GM19328 (cell line): ENCODE measurements around the gene SIGLEC1.

Experiments used
- ATAC-seq: cut with Tn5 transposase; IDR thresholded peaks from one replicate; pipeline ENCODE4 v1.9.1; 2021; ENCODE audit warnings: mild to moderate bottlenecking, moderate library complexity; ENCODE audit not compliant: unreplicated experiment

SIGLEC1 gene

DNA sequence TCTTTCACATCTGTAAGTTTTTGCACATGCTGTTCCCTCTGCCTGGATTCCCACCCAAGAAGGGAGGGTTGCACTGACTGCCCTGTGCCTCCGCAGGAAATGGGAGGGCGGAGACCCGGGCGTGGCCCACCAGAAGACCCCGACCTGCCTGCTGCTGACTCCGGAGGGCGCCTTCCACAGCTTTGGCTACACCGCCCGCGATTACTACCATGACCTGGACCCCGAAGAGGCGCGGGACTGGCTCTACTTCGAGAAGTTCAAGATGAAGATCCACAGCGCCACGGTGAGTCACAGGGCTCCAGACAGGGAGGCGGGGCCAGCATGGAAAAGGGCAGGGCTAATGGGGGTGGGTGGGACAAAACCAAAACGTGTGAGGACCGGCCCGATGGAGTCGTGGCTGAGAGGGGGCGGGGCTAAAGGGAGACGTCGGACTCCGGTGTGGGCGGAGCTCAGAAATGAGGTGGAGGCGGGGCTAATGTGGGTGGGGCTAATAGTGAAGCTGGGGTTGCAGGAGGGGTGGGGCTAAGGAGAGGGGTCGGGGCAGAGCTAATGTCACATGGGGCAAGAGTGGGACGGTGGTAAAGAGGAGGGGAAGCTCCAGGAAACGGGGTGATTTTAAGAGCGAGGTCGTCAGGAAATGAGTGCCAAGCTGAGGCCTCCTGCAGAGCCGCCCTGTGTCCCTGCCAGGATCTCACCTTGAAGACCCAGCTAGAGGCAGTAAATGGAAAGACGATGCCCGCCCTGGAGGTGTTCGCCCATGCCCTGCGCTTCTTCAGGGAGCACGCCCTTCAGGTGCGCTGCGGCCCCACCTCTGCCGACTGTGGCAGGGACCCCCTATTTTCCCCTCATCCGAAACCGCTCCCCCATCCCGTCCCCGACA lies 32.6 kb upstream of the SIGLEC1 start:
- ATAC-seq = no peak

DNA sequence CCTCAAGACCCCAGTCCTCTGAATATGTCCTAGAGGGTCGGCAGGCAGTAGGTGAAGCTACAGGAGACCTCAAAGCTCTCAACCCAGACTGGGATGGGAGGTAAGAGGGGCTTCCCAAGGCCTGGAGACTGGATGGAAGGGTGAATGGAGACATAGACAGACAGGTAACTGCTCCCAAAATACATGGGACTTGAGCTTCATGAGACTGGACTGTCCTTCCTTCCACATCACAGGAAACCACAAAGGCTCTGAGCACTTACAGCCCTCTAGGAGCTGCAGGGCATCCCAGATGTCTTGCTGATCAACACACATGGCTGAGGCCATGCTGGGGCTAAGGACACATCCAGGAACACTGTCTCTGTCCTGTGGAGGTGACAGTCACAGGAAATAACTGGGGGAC lies 31.6 kb upstream of the SIGLEC1 start:
- ATAC-seq = no peak

DNA sequence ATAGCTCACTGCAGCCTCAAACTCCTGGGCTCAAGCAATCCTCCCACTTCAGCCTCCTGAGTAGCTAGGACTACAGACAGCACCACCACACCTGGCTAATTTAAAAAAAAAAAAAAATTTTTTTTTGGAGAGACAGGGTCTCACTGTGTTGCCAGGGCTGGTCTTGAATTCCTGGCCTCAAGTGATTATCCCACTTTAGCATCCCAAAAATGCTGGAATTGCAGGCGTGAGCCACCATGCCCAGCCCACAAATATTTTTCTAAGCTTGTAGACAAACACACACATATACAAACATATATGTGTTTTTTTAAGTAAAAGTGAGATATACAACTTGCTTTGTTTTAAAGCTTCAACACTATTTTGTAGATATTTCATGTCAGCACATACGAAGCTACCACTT lies 30.9 kb upstream of the SIGLEC1 start:
- no peak for ATAC-seq

DNA sequence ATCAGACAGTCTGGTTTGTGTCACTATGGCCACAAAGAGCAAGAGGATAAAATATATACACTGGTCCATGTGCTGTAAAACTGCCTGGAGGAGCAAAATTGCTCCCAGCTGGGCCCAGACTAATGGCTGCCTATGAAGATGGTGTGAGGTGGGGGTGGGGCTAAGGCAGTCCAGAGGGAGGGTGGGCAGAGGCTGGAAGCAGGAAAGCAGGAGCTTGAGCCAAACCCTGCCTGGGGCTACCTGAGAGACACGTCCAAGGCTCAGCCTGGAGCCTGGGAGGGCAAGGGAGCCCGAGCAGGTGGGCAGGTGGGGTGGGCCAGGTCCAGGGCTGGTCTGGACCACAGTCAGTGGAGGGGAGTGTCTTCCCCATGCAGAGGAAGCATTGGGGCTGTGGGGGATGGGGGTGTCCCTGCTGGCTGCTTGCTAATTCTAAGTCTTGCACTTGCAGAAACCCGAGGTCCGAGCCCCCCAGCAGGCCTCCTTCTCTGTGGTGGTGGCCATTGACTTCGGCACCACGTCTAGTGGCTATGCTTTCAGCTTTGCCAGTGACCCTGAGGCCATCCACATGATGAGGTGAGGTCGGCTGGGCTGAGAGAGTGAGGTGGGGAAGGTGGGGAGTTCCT lies 29.5 kb upstream of the SIGLEC1 start:
- ATAC-seq = no peak

DNA sequence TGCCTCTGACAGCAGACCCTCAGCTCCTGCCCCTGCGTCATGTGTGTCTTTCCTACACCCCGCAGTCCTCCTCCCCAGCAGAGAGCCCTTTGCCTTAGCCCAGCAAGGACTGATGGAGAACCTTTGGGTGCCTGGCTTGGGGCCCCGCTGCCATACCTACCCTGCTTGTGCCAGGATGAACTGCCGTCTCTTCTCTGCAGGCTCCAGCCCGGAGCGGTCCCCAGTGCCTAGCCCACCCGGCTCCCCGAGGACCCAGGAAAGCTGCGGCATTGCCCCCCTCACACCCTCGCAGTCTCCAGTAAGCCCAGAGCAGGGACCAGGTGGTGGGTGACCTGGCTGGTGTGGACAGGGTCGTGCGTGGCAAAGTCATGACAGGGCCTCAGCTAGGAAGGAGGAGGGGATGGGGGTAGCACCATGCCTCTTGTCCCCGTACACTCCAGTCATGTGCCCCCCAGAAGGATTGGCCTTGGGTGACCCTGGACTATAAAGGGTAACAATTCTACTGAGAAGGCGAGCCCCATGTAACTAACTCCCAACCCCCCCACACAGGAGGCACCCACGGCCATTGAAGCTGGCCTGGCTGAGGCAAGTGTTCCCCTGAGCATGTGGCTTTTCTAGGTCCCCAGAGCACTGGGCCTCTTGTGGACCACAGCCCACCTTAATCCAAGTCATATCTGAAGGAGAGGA lies 28.4 kb upstream of the SIGLEC1 start:
- no peak for ATAC-seq

DNA sequence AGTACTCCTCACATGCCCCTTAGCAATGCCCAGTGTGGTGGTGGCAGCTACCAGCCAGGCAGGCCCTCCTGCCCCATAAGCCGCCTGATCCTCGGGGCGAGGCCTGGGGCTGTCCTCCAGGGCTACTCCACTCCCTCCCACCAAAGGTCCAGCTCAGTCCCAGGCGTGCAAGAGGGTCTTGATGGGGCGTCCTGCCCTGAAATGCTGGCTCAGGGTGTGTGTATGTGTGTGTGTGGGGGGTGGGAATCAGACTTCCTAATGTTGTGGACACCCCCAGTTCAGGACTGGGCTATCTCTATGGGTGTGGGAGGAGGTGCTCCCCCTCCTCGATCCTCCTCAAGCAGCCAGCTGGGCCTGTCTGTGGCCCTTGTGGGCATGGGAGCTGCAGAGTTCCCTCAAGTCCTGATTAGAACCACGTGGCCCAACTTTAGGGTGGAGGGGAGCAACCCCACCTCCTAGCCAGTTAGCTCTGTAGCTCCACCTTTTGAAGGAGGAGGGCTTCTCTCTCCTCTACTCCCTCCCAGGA lies 27.6 kb upstream of the SIGLEC1 start:
- ATAC-seq = no peak

DNA sequence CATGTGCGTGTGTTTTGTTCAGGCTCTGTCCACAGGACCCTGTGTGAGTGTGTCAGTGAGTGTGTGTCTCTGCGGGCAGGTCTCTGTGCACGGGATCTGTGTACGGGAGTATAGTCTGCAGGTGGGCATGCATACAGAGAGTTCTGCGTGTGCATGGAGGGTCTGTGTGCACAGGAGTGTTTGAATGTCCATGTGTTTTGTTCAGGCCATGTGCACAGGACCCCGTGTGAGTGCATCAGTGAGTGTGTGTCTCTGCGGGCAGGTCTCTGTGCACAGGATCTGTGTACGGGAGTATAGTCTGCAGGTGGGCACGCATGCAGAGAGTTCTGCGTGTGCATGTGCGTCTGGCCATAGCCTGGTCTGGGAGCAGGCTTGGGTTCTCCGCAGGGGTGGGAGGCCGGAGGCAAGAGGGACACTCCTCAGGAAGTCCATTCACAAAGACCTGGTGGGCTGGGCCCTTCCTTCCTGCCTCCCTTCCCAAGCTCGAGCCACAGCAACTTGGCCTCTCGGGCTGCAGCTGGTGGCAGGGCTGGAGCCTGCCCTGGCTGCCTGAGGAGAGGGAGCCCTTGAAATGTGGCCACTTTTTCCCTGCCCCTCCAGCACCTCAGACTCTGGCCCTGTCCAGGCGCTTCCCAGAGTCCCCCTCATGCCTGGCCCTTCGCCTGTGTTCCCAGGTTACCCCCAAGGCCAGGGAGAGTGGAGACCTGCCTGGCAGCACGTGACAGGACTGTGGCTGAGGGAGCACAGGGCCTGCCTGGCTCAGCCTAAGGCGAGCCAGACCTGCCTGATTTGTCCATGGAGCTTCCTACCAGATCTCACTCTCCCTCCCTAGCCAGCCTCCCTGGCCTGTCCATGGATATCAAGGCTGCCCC lies 26.9 kb upstream of the SIGLEC1 start:
- ATAC-seq = no peak

DNA sequence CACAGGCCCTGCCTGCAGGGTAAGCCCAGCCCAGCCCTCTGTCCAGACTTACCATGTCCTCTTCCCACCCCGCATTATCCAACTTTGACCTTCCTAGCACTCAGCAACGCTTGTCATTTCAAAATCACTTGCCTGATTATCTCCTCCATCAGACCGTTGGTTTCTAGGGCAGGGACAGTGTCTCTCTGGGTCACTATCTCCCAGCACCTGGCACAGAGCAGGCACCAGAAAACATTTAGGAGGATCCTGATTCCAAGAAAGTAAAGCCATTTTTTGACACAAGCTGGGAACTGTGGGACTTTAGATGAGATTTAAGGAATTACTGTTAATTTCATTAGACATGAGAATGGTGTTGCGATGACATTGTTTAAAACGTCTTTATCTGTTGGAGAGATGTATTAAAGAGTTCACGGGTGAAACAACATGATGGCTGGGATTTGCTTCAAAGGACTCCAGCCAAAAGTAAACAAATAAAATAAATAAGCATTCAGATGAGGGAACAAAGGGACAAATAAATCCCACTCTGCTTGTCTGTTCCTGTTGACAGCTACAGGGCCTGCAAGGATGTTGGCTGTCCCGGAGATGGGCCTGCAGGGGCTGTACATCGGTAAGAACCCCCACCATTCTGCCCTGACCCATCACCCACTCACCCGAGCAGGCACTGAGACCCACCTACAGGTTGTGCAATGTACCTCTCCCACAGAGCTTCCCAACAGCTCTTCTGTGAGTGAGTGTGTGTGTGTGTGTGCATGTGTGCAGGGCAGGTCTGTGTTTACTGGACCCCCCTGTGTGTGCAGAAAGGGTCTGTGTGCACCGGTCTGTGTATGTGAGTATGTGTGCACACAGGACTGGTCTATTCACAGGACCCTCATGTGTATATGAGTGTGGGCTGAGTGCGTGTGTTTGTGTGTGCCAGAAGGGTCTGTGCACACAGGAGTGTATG lies 26.0 kb upstream of the SIGLEC1 start:
- no peak for ATAC-seq

DNA sequence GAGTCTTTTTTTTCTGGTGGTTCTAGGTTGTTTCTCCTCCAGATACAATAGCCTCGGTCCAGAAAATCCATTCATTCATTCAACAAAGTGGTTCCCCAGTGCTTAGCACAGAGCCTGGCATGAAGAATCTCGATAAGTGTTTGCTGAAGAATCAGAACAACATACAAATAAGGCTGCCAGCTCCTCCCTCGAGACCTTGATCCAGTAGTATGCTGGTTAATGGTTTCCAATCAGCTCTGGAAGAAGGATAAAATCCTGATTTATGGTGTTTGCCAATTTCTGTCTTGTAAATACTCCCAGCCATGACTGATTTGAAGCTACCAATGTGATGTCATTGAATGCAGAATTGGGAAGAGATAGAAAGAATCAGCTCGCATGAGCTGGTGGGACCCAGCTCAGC lies 23.4 kb upstream of the SIGLEC1 start:
- no peak for ATAC-seq

DNA sequence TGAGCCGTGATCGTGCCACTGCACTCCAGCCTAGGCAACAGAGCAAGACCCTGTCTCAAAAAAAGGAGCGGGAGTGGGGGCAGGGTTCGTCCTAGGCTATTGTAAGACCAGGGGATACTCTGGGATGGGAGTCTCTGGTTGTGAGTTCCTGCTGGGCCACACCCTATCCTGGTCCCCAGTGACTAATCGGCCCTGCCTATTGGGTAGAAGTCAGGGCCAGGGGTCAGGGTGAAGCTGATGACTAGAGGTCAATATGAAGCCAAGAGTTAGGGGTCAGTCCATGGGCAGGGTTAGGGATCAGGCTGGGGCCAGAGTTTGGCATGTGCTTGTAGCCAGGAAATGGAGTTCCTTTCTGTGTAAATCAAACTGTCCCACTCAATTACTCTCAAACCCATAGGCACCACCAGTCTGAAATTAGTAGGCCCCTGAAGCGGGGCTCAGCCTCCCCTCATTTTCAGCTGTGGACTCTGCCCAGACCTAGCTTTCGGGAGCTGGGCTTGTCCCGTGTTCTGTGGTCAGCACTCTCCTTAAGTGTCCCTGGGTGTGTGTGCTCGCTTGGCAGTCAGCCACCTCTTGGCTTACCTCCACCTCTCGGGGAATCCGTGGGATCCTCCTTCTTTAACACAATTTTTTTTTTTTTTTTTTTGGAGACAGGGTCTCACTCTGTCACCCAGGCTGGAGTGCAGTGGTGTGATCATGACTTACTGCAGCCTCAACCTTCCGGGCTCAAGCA lies 21.9 kb upstream of the SIGLEC1 start:
- no peak for ATAC-seq

DNA sequence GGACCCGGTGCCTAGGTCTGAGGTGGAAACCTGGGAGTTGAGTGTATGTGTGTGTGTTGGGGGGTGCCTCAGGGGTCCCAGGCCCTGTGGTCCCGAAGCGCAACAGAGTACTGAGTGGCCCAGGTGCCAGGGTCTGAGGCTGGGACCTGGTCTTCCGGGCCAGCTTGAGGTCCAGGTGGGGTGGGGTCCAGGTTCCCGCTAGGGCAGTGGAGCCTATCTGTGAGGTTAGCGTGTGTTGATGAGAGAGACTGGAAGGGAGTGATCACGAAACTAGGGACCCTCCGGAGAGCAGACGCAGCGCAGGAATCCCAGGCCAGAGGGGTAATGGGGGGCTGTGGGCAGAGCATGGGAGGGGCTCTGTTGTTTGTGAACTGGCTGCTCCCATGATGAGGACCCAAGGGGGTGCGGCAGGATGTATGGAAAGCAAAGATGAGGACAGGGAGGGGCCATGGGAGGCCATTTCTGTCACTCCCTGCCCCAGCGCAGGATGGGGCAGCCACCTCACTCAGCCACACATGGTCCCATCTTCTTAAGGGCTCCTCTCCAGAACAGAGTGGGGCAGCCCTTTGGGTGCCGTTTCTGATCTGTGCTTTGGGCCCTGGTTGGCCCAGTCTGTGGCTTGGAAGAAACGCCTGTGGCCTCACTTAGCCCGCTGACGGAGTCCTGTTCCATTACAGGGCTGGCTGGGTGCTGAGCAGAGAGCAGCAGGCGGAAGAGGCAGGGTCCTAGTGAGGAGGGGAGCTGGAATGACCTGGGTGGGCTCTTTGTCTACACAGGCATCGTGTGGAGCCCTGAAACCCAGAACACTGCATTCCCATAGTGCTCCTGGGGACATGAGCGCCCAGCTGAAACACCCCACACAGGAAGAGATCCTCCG lies 21.0 kb upstream of the SIGLEC1 start:
- ATAC-seq = no peak

DNA sequence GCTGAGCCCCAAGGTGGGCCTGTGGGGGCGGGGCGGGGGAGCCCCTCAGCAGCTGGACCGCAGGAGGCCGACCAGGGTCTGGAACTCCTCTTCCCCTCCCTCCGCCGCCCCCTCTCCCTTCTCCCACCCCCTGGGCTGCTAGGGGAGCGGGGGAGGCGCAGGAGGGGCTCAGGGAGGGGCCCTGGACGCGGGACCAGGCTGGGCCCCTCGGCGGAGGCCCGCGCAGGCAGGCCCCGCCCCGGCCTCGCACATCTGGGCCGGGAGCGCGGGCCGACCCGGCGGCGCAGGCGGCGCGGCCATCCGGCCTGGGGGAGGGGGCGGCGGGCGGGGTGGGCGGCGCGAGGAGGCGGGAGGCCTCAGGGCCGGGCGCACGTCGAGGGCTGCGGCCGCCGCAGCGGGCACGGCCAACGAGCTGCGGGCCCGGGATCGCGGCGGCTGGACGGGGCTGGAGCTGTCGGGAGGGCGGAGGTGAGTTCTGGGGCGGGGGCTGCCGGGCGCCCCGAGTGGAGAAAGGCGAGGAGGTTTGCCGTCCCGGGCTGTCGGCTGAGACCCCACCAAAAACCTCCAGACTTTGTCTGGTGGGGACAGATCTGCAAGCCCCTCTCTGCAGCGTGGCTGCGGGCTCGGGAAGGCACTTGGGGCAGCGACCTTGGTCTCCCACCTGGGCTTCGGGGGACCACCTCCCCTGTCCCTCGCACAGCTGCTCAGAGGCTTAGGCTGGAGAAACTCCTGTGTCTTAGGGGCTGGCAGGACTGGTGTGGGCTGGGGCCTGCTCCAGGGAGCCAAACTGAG lies 20.1 kb upstream of the SIGLEC1 start, which contains the start of gene HSPA12B:
Gene HSPA12B, plus strand, starts transcription at position 359 of the 792 bp plus-strand sequence. CDS start 5,990 bp downstream, outside the sequence.
- ATAC-seq = no peak

DNA sequence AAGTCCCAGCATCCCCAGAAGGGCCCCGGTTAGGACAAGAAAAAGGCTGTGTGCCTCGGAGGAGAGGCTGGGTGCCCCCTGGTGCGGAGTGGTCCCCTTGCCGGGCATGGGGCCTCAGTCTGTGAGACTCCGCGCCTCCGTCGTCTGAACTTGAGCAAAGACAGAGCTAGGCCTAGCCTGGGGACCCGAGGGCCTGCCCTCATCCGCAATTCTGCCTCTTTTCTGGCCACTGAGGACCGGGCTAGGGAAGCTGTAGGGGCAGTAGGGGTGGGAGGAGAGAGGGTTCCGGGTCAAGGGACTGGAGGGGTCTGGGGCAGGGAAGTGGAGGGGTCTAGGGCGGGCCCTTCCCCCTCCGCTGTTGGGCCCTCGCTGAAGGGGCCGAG lies 19.5 kb upstream of the SIGLEC1 start:
- ATAC-seq = no peak

DNA sequence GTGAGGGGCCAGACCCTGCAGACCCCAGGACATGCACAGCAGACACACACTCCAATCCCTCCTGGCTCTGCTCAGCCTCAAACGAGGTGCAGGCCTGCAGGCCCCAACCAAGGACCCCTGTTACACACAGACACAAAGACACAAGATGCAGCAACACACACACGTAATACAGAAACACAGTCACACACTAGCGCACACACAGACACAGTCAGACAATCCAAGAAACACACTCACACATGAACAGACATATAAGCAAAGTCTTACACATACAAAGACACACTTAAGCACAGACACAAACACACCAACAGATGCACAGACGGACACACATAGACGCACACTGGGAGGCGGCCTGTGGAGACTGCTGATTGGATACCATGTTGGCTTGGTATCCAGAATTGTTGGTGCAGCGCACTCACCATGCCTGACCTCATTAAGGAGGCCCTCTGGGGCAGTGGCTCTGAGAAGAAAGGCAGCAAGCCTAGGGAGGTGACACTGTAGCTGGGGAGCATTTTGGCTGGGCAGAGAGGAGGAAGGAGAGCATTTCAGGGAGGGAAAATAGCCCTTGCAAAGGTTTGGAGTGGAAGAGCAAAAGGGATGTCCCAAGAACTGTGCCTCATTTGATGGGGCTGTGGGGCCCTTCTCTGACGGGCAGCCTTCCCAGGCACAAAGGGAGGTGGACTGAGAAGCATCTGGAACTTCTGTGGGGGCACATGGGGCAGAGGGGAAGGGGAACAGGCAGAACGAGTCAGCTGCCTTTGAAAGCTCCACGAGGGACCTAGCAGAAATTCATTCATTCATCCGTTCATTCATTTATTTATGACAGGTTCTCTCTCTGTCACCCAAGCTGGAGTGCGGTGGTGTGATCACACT lies 18.6 kb upstream of the SIGLEC1 start:
- ATAC-seq = no peak

DNA sequence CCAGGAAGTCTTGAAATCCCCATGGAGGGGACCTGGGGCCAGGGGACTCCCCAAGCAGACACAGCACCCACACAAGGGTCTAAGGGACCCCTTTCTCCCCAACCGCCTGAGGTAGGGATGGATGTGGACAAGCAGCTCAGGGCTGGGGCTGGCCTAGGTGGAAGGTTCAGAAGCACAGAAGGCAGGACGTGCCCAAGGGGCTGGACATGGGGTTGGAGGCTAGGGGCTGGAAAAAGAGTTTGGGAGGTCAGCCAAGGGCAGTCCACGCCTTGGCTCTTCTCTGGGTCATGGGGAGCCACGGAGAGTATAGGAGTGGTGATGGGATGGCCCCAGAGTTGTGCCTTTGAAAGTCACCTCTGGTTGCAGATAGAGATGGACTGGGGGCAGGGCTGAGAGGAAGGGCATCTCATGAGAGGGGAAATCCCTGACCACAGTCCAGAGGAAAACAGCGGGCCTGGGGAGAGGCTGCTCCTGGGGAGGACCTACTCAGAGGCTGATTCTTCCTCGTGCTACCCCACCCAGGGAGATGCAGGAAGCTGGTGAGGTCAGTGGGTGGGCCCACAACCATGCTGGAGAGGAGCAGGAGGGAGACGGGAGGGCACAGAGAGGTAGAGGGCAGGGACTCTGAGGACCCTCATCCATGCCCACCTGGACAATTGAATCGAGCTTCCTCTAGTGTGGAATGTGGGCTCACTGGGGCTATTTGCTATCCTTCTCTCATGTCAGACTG lies 17.6 kb upstream of the SIGLEC1 start:
- no peak for ATAC-seq
